Right atrium auricular region (tissue), 2 donors: ENCODE results near the gene FRMD4A. TPM values are rescaled to one million over a fixed set of nuclear protein-coding genes. Genes with fewer than 3 reads are reported as not detected.

Source experiments
- DNase-seq: peaks from one replicate; pipeline ENCODE4 v3.0.0-alpha.2; 2019; ENCODE audit warnings: low spot score
- H3K27ac ChIP-seq, 2 donors: fragments of 200-600 bp; sonication (generic); 1 replicate in 1 of 2; 2 replicates in 1 of 2; pipeline ENCODE4 v1.5.1; 2016 to 2019
- H3K27me3 ChIP-seq, 2 donors: fragments of 200-600 bp; sonication (generic); one replicate each; pipeline versions ENCODE4 v1.5.1 to v1.6.0; 2017 to 2019
- H3K36me3 ChIP-seq: fragments of 200-600 bp; sonication (generic); one replicate; pipeline ENCODE4 v1.5.1; 2016
- H3K4me1 ChIP-seq, 2 donors: fragments of 200-600 bp; sonication (generic); one replicate each; pipeline versions ENCODE4 v1.5.1 to v1.6.0; 2017 to 2019
- H3K4me3 ChIP-seq, 2 donors: fragments of 200-600 bp; sonication (generic); 1 replicate in 1 of 2; 2 replicates in 1 of 2; pipeline ENCODE4 v1.5.1; 2017 to 2019; ENCODE audit warnings: mild to moderate bottlenecking in 1 of 2, moderate library complexity in 1 of 2
- H3K9me3 ChIP-seq, 2 donors: fragments of 200-600 bp; sonication (generic); one replicate each; pipeline ENCODE4 v1.5.1; 2019
- CTCF ChIP-seq, 2 donors: fragments of 200-600 bp; sonication (generic); IDR thresholded peaks; one replicate each; pipeline ENCODE4 v1.5.1; 2019; ENCODE audit warnings: antibody characterized with exemption in 2 of 2
- total RNA-seq, 2 donors: library from RNA; depleted of rRNA; stranded (reverse); fragments of >200 nt; gene quantifications; one replicate each; pipeline ENCODE4 v1.1.0, GENCODE V29; 2016

The FRMD4A gene
- total RNA-seq, 2 donors from 2014 or later, result 15.9 to 22.9 TPM

DNA sequence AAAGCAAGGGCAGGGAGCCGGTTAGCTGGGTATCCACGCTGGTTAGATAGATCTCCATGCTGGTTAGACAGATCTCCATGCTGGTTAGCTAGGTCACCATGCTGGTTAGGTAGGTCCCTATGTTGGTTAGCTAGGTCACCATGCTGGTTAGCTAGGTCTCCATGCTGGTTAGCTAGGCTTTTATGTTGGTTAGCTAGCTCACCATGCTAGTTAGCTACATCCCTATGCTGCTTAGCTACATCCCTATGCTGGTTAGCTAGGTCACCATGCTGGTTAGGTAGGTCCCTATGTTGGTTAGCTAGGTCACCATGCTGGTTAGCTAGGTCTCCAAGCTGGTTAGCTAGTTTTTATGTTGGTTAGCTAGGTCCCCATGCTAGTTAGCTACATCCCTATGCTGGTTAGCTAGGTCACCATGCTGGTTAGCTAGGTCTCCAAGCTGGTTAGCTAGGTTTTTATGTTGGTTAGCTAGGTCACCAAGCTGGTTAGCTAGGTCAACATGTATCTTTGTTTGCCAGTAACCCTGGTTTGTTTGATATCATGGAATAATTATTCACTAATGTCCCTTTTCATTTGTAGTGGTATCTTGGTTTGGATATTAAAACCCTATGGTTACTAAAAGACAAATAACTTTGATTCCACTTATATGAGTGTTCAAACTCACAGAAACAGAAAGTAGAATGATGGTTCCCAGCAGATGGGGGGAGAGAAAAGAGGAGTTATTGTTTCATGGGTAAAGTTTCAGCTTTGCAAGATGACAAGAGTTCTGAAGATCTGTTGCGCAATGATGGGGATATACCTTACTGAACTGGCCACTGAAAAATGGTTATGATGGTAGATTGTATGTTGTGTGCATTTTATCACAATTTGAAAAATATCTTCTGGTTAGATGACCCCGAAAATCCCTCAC, 607.7 kb downstream of the FRMD4A start:
- TF ChIP-seq CTCF (IDR thresholded peaks at IDR 0.05), result no peak
- Histone ChIP-seq H3K4me3 (no peak overlapping the region), H3K27me3 (no peaks in the 10 kb centered on the region), H3K27ac (no peak overlapping the region), H3K4me1 (peaks cover 0 to 28% of the 10 kb centered on the region in 2 donors), H3K9me3 (no peaks in the 10 kb centered on the region), H3K36me3 (no peaks in the 10 kb centered on the region)
- DNase-seq, result no peak

DNA sequence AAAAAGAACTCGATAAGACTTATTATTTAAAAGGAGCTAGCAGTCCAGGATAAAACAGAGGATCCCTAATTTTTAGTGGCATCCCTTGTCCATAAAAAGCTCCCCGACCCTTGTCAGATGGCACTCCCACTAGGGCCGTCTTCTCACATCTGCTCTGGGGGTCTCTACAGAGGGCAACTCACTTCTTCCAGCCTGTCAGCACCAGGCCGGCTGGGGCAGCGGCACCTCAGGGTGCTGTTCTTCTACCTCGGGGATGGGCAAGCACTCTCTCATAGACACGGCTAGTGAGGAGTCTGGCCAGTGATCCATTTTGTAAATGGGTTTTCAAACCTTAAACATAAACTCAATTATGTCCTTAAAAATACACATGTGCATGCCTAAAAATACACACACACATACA, 609.2 kb downstream of the FRMD4A start:
- no peaks in the 10 kb centered on the region for H3K36me3 ChIP-seq

DNA sequence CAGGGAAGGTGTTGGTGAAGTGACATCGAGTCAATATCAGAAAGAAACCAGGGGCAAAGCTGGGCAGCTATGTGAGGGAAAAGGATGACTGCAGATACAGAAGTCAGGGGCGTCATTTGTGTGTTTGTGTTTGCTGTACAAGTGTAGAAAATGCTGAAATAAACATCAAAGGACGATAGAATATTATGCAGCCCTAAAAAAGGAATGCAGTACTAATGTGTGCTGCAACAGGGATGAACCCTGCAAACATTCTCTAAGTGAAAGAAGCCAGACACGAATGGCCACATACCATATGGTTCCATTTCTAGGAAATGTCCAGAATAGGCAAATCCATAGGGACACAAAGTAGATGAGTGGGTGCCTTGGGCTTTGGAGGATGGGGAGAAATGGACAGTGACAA, 610.0 kb downstream of the FRMD4A start:
- no peak for TF ChIP-seq CTCF (IDR thresholded peaks at IDR 0.05)
- no peak for DNase-seq
- H3K36me3 ChIP-seq, result no peaks in the 10 kb centered on the region
- no peaks in the 10 kb centered on the region for H3K9me3 ChIP-seq
- H3K27me3 ChIP-seq, result no peaks in the 10 kb centered on the region
- H3K4me1 ChIP-seq, result peaks cover 0 to 32% of the 10 kb centered on the region in 2 donors
- H3K4me3 ChIP-seq, result no peak overlapping the region
- no peak overlapping the region for H3K27ac ChIP-seq

More for the DNA sequence above, 609.2 kb downstream of the FRMD4A start:
- no peak overlapping the region for H3K4me3 ChIP-seq
- DNase-seq, result no peak
- no peaks in the 10 kb centered on the region for H3K9me3 ChIP-seq
- H3K27ac ChIP-seq, result no peak overlapping the region
- H3K4me1 ChIP-seq, result peaks cover 0 to 32% of the 10 kb centered on the region in 2 donors
- no peaks in the 10 kb centered on the region for H3K27me3 ChIP-seq
- TF ChIP-seq CTCF (IDR thresholded peaks at IDR 0.05), result no peak

DNA sequence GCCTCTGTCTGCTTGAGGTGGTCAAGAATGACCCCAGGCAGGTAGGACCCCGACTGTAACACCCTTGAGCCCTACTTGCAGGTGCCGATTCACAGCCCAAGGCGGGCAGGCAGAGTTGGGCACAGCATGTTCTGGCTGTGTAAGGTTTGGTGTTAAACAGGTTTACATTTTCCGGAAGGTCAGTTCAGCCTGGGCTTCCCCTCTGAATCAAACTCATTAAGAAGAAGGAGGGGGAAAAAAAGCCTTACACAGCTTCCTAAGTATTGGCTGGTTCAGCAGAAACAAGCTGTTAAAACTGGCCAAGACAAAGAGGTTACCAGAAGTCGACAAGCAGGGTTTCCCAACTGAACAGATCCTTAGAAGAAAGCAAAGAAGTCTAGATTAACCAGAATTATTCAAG, 611.3 kb downstream of the FRMD4A start:
- Histone ChIP-seq H3K4me1 (peaks cover 0 to 24% of the 10 kb centered on the region in 2 donors), H3K27ac (peak overlapping the region in 1 of 2 donors; percentile 7), H3K36me3 (no peaks in the 10 kb centered on the region), H3K9me3 (no peaks in the 10 kb centered on the region), H3K27me3 (no peaks in the 10 kb centered on the region), H3K4me3 (no peak overlapping the region)
- TF ChIP-seq CTCF (IDR thresholded peaks at IDR 0.05), result no peak
- DNase-seq, result no peak

- Histone ChIP-seq H3K9me3 (no peaks in the 10 kb centered on the region), H3K36me3 (no peaks in the 10 kb centered on the region), H3K27ac (peak overlapping the region; percentile 69 to 71), H3K4me3 (peak overlapping the region in 1 of 2 donors; percentile 37), H3K27me3 (no peaks in the 10 kb centered on the region), H3K4me1 (peaks cover 0 to 19% of the 10 kb centered on the region in 2 donors)
- no peak for TF ChIP-seq CTCF (IDR thresholded peaks at IDR 0.05)
- DNase-seq, result no peak
These were observed 611.9 kb downstream of the FRMD4A start for GRCh38 chr10:13718820-13719219.
